Panc1 (cell line): ENCODE data around the gene CTSD.

ENCODE experiments used
- POLR2AphosphoS5 ChIP-seq: IDR thresholded peaks from 2 replicates; pipeline ENCODE4 v1.6.1; 2012; ENCODE audit warnings: mild to moderate bottlenecking, low read depth, low read length, moderate library complexity
- REST ChIP-seq, 2 experiments: IDR thresholded peaks; 2 replicates each; pipeline ENCODE4 v1.6.1; 2011 to 2012; ENCODE audit warnings: low read depth in 2 of 2, control low read depth in 1 of 2, low read length in 1 of 2, mild to moderate bottlenecking in 1 of 2, moderate library complexity in 1 of 2; ENCODE audit not compliant: insufficient read depth in 1 of 2
- TF ChIP-seq, protein P1 (sequence below): fragments of 450-650 bp; IDR thresholded peaks from 2 replicates; pipeline ENCODE4 v1.5.1; 2017; ENCODE audit warnings: mild to moderate bottlenecking

DNA sequence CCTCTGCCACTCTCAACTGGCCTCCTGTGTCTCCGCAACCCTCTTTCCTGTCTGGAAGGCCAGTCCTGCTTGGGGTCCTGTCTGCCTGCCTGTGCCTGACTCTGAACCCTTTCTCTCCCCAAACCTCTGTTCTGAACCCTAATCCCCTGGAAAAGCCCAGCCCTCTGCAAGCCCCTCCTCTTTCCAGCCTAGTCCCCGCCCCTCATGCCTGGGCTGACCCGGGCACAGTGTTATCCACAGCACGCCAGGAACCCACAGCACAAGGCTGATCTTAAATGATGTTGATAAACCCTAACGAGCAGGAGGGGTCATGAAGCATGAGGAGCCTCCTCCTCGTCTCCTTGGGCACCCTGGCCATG lies 13.3 kb downstream of the CTSD start, which contains the start of gene IFITM10:
- TF ChIP-seq, protein P1, sequence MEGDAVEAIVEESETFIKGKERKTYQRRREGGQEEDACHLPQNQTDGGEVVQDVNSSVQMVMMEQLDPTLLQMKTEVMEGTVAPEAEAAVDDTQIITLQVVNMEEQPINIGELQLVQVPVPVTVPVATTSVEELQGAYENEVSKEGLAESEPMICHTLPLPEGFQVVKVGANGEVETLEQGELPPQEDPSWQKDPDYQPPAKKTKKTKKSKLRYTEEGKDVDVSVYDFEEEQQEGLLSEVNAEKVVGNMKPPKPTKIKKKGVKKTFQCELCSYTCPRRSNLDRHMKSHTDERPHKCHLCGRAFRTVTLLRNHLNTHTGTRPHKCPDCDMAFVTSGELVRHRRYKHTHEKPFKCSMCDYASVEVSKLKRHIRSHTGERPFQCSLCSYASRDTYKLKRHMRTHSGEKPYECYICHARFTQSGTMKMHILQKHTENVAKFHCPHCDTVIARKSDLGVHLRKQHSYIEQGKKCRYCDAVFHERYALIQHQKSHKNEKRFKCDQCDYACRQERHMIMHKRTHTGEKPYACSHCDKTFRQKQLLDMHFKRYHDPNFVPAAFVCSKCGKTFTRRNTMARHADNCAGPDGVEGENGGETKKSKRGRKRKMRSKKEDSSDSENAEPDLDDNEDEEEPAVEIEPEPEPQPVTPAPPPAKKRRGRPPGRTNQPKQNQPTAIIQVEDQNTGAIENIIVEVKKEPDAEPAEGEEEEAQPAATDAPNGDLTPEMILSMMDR: no peak
- TF ChIP-seq REST (IDR thresholded peaks at IDR 0.05; ENCODE audit: insufficient read depth in 1 of 2, low read depth in 2 of 2, low read length in 1 of 2): no peak
- TF ChIP-seq POLR2AphosphoS5: peak; percentile 9; the same call in 1 of the 2 replicates
